Activated CD8-positive, alpha-beta memory T cell treated with anti-CD3 and anti-CD28 coated beads, Interleukin-2, amount 50 U/mL, for 4 hours (primary cell): Measurements from ENCODE around the gene ATF6.
"Not testable (repeated sequence)": the region's sequence is repeated elsewhere in the genome, so short reads cannot be mapped to it uniquely, and the experiment has no call there.

Source experiments
- DNase-seq: peaks from one replicate; pipeline ENCODE4 v3.0.0-alpha.2; 2020

The ATF6 gene

GRCh38 chr1:161736335-161736969, 29.7 kb upstream of the ATF6 start:
- DNase-seq: no peak

GRCh38 chr1:161737625-161738024, 28.5 kb upstream of the ATF6 start:
- no peak for DNase-seq

- DNase-seq: peak; percentile 57
These were observed 27.4 kb upstream of the ATF6 start for GRCh38 chr1:161738627-161739287.

- DNase-seq: no peak
These were observed 26.1 kb upstream of the ATF6 start for GRCh38 chr1:161739865-161740566.

GRCh38 chr1:161740921-161741320, 25.2 kb upstream of the ATF6 start:
- DNase-seq: no peak

GRCh38 chr1:161743231-161743630, 22.9 kb upstream of the ATF6 start:
- DNase-seq: no peak

GRCh38 chr1:161747801-161748200, 18.3 kb upstream of the ATF6 start:
- DNase-seq: no peak

GRCh38 chr1:161749509-161750407, 16.4 kb upstream of the ATF6 start, which contains the start of gene DUSP12:
Gene DUSP12 (plus strand): TSS chr1:161749786. CDS start chr1:161749802, 16 bp downstream.
- DNase-seq: peak; percentile 81

- peak; percentile 44 for DNase-seq
These were observed 2.5 kb upstream of the ATF6 start for GRCh38 chr1:161763522-161764098.

- DNase-seq: no peak
These were observed 2.3 kb downstream of the ATF6 start for GRCh38 chr1:161768461-161768860.

- DNase-seq: no peak
These were observed 3.0 kb downstream of the ATF6 start for GRCh38 chr1:161768986-161769672.

- DNase-seq: not testable (repeated sequence)
These were observed 3.5 kb downstream of the ATF6 start for GRCh38 chr1:161769673-161770045.

GRCh38 chr1:161770250-161770649, 4.1 kb downstream of the ATF6 start:
- no peak for DNase-seq

- no peak for DNase-seq
These were observed 5.0 kb downstream of the ATF6 start for GRCh38 chr1:161771161-161771560.

GRCh38 chr1:161771973-161772372, 5.9 kb downstream of the ATF6 start:
- DNase-seq: no peak

GRCh38 chr1:161772397-161772796, 6.3 kb downstream of the ATF6 start:
- no peak for DNase-seq

- DNase-seq: no peak
These were observed 7.7 kb downstream of the ATF6 start for GRCh38 chr1:161773791-161774190.

GRCh38 chr1:161777261-161777660, 11.1 kb downstream of the ATF6 start:
- DNase-seq: no peak

GRCh38 chr1:161778522-161778921, 12.4 kb downstream of the ATF6 start:
- no peak for DNase-seq

GRCh38 chr1:161779393-161779792, 13.3 kb downstream of the ATF6 start:
- no peak for DNase-seq

- DNase-seq: no peak
These were observed 15.9 kb downstream of the ATF6 start for GRCh38 chr1:161781995-161782394.

- DNase-seq: no peak
These were observed 16.8 kb downstream of the ATF6 start for GRCh38 chr1:161782886-161783285.
